Tongue (tissue), 2 donors: Measurements from ENCODE around the gene CTNNAL1. TPM values are rescaled to one million over a fixed set of nuclear protein-coding genes. Genes with fewer than 3 reads are reported as not detected.
"Not testable (repeated sequence)": the region's sequence is repeated elsewhere in the genome, so short reads cannot be mapped to it uniquely, and the experiment has no call there.

Source experiments
- DNase-seq: peaks from one replicate; pipeline ENCODE4 v3.0.0-alpha.2; 2015
- total RNA-seq: library from RNA; depleted of rRNA; stranded (reverse); fragments of >200 nt; gene quantifications from one replicate; pipeline ENCODE4 v1.2.3, GENCODE V29; 2014

The CTNNAL1 gene, protein sequence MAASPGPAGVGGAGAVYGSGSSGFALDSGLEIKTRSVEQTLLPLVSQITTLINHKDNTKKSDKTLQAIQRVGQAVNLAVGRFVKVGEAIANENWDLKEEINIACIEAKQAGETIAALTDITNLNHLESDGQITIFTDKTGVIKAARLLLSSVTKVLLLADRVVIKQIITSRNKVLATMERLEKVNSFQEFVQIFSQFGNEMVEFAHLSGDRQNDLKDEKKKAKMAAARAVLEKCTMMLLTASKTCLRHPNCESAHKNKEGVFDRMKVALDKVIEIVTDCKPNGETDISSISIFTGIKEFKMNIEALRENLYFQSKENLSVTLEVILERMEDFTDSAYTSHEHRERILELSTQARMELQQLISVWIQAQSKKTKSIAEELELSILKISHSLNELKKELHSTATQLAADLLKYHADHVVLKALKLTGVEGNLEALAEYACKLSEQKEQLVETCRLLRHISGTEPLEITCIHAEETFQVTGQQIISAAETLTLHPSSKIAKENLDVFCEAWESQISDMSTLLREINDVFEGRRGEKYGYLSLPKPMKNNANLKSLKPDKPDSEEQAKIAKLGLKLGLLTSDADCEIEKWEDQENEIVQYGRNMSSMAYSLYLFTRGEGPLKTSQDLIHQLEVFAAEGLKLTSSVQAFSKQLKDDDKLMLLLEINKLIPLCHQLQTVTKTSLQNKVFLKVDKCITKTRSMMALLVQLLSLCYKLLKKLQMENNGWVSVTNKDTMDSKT
- 51.2 TPM for total RNA-seq

DNA sequence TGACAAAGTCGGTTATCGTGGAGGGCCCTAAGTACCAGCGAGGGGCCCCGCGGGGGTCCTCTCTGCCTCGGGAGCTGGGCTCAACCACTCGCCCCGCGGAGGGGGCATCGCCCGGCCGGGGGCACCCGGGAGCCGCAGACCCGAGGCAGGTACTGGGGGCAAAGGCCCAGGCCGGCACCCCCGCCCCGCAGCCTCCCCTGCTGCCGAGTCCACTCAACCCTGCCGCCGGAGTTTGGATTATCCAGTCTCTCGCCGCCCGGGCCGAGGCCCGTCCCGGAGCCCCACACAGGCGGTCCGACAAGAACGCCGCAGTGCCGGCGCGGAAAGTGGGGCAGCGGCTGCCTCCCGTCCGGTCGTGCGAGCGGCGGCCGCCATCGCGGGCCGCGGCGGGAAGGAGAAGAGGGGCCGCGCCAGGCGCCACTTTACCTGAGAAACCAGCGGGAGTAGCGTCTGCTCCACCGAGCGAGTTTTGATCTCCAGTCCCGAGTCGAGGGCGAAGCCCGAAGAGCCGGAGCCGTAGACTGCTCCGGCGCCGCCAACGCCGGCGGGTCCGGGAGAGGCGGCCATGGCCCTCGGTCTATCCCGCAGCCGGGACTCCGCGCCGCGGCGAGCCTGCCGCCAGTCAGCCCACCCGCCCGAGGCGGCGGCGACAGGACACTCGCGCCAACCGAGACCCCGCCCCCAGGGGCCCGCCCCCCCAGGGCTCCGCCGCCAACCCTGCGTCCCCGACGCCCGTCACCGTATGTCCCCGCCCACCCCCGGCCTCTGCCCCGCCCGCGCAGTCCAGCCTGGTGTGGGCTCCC is at the start of gene CTNNAL1:
TSS of gene CTNNAL1 (minus strand) at position 624 of the 803 bp plus-strand sequence. CDS start at position 567, 57 bp downstream.
- peak; percentile 96 for DNase-seq

DNA sequence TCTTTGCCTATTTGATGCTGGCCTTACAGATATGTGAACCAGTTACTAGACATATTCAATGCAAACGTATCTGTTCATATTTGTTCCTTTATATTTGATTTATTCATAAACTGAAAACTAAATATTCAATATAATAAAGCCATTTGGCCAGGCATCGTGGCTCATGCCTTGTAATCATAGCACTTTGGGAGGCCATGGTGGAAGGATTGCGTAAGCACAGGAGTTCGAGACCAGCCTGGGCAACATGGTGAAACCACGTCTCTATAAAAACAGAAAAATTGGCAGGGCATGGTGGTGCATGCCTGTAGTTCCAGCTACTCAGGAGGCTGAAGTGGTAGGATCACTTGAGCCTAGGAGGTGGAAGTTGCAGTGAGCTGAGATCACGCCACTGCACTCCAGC is 49.2 kb upstream of the CTNNAL1 start:
- DNase-seq, result no peak

DNA sequence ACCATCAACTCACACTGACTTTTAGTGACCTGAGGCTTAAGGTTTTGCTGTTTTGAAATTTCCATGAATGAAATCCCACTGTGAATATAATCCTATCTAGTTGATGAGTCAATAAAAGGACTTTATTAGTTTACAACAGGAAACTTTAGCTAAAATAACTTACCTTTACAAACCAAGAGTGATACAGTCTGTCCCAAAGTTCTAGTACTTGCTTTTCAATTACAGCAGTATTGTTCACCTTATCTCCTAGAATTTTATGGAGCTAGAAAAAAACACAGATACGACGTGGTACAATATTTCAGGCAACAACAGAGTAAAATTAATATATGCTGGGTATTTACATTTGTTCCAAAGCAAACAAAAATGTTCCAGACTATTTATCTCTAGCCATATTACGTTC is 46.9 kb upstream of the CTNNAL1 start:
- no peak for DNase-seq

DNA sequence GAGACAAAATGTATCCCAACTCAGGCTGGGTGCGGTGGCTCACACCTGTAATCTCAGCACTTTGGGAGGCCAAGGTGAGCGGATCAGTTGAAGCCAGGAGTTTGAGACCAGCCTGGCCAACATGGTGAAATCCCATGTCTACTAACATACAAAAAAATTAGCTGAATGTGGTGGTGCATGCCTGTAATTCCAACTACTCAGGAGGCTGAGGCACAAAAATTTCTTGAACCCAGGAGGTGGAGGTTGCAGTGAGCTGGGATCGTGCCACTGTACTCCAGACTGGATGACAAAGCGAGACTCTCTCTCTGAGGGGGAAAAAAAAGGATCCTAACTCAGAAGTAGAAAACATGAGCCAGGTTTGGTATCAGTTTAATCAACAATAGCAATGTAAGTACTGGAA is 39.8 kb upstream of the CTNNAL1 start:
- DNase-seq, result not testable (repeated sequence)

- peak; percentile 4 for DNase-seq
Observed at GRCh38 chr9:109052416-109052815, 39.1 kb upstream of the CTNNAL1 start.

- no peak for DNase-seq
Observed at GRCh38 chr9:109051733-109052132, 38.4 kb upstream of the CTNNAL1 start.

- no peak for DNase-seq
Observed at GRCh38 chr9:109050444-109050843, 37.1 kb upstream of the CTNNAL1 start.

DNA sequence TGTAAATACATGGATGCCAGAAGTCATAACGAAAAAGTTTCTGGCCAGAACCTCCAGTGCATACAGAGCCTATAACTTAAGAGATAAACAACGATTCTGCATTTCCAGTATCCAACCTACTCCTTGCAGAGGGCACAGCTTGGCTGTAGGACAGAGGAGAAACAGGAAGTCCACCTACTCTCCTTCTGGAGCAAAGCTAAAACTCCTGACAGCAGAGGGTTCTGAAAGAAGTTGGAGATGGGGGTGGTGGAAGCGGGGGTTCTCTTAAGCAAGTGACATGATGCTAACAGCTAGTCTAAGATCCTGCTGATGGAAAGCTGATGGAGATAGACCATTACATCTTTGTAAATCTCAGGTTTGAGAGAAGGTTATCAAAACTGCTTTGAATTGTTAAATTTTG is 35.5 kb upstream of the CTNNAL1 start:
- no peak for DNase-seq

DNA sequence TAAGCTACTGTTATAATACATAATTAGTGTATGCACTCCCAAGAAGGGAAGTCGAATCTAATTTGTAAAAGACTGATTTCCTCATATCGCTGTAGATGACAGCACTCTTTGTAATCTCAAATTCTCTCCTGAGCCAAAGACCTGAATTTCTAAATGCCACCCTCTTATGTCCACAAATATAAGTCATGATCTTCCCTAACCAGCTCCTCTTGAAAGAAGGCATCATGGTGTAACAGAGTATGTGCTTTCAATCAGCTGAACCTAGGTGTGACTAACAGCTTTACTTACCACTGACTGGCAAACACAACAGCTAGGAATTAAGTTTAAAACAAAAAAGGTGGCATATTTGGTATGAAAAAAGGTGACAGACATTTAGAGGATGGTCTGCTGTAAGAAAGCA is 34.0 kb upstream of the CTNNAL1 start:
- no peak for DNase-seq

DNA sequence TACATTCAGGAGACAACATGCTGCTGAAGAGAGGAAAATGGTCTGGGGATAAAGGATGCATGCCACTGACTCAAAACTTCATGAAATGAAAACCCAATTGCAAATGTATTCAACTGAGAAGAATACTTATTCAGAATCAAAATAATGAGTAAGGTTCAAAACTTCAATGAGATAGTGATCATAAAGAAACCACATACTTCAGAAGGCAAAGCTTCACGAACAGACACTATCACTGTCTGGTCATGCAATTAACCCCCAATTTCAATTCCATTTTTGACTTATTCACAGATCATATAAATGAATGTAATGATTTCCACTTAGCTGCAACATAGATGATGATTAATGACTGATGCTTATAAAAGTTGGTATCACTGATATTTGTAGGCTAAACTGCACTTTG is 33.0 kb upstream of the CTNNAL1 start:
- DNase-seq, result no peak

- DNase-seq, result no peak
Observed at GRCh38 chr9:109043578-109043977, 30.3 kb upstream of the CTNNAL1 start.

- no peak for DNase-seq
Observed at GRCh38 chr9:109040571-109040970, 27.3 kb upstream of the CTNNAL1 start.

- no peak for DNase-seq
Observed at GRCh38 chr9:109039539-109039938, 26.2 kb upstream of the CTNNAL1 start.

DNA sequence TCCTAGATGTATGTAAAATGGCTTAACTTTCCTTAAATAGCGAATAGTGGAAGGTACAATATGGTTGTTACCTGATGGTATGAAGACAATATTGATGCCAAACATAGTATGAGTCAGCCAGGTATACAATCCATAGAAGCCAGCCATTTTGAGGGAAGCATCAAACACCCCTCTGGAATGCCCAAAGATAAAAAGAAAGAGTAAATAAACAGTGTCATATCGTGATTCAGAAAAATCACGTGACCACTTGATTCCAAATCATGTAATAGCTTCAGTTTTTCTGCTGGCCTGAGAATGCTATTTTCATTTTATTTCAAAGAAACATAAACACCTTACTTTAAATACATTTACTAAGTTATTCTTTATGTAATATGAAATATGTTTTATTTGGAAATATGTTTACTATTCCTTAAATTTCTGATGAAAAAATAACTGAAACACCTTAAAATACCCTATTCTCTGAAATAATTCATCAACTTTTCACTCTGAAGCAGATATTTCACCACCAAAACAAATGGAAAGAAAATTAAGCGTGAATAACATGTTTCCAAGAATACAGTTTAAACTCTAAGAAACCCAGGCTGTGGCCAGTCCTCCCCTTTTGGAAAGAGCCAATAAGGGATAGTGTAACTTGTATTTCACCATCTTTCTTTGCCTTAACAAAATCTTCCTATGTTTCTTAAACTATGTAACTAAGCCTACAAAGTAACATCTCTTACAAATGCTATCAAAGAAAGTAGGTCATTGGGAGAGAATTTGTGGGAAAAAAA is 24.8 kb upstream of the CTNNAL1 start:
- DNase-seq, result no peak

GRCh38 chr9:109036744-109037680 is 23.7 kb upstream of the CTNNAL1 start:
- DNase-seq, result no peak

- DNase-seq, result no peak
Observed at GRCh38 chr9:109035684-109036423, 22.6 kb upstream of the CTNNAL1 start.

- no peak for DNase-seq
Observed at GRCh38 chr9:109033941-109034700, 20.8 kb upstream of the CTNNAL1 start.

GRCh38 chr9:109031241-109031640 is 17.9 kb upstream of the CTNNAL1 start:
- DNase-seq, result no peak

- no peak for DNase-seq
Observed at GRCh38 chr9:109030426-109030825, 17.1 kb upstream of the CTNNAL1 start.
